ENCODE results near the gene GNB1. TPM values are rescaled to one million over a fixed set of nuclear protein-coding genes. Genes with fewer than 3 reads are reported as not detected.

Gene GNB1
- total RNA-seq, 1 experiment from 2014 or later = 339 TPM

DNA sequence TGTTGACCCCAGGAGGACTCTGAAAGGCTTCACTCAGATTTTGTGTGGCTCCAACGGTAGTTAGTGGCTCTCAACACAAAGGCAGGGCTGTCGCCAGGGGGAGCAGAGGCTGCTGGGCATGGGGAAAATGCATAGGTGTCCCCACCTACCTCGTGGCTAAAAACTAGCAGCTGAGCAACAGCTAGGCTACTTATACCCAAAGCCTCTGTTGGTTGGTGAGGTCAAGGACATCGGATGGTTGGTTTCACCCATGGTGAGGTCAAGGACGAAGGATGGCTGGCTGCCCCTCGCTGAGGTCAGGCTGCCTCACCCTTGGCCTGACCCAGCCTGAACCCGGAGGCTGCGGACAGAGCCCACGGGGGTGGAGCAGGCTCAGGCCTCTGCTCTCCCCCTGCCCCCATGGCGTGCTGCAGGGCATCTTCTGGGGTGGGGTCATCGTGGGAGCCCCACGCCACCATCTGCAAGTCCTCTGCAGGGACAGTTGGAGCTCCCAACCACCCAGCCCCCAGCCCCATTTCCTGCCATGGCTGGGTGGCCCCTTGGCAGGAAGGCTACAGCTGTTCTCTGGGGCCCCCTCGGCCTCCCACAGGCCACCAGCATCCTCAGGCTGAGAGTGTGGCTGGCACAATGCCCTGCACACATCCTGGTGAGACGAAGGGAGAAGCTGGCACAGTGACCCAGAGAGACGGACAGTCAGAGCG is 8.5 kb upstream of the GNB1 start:
- ATAC-seq (peak; percentile 35), DNase-seq (ENCODE audit: low spot score) (no peak)
- ChIA-PET POLR2A (interaction anchor here (1.9 kb wide), 1 partner anchor 9 kb away, joined by 4 read pairs; no protein-coding TSS in a partner anchor), CTCF (interaction anchor here (0.6 to 3.1 kb wide), 12 partner anchors 10 to 275 kb away, joined by 3 to 30 read pairs (median 3); partner anchors contain the start of gene NADK)
- H3K9me3 Mint-ChIP-seq = peaks cover 8% of the 10 kb centered on the region
- peaks cover 2% of the 10 kb centered on the region; the same call in 1 of the 2 replicates for H3K27me3 Mint-ChIP-seq (ENCODE audit: low read depth)
- TF ChIP-seq TP53 (CRISPR knock-in tag; IDR thresholded peaks at IDR 0.05) = no peak
- TF ChIP-seq, protein P1, sequence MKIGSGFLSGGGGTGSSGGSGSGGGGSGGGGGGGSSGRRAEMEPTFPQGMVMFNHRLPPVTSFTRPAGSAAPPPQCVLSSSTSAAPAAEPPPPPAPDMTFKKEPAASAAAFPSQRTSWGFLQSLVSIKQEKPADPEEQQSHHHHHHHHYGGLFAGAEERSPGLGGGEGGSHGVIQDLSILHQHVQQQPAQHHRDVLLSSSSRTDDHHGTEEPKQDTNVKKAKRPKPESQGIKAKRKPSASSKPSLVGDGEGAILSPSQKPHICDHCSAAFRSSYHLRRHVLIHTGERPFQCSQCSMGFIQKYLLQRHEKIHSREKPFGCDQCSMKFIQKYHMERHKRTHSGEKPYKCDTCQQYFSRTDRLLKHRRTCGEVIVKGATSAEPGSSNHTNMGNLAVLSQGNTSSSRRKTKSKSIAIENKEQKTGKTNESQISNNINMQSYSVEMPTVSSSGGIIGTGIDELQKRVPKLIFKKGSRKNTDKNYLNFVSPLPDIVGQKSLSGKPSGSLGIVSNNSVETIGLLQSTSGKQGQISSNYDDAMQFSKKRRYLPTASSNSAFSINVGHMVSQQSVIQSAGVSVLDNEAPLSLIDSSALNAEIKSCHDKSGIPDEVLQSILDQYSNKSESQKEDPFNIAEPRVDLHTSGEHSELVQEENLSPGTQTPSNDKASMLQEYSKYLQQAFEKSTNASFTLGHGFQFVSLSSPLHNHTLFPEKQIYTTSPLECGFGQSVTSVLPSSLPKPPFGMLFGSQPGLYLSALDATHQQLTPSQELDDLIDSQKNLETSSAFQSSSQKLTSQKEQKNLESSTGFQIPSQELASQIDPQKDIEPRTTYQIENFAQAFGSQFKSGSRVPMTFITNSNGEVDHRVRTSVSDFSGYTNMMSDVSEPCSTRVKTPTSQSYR (CRISPR knock-in tag; IDR thresholded peaks at IDR 0.05) = no peak
- TF ChIP-seq FOXP4 (CRISPR knock-in tag; IDR thresholded peaks at IDR 0.05) = no peak
- TF ChIP-seq MAX (CRISPR knock-in tag; IDR thresholded peaks at IDR 0.05) = no peak
- TF ChIP-seq NR2C2 (CRISPR knock-in tag; IDR thresholded peaks at IDR 0.05) = no peak
- no peak for TF ChIP-seq TEAD1 (CRISPR knock-in tag; IDR thresholded peaks at IDR 0.05)
- TF ChIP-seq GRHL2 (CRISPR knock-in tag; IDR thresholded peaks at IDR 0.05; ENCODE audit: insufficient replicate concordance, severe bottlenecking) = no peak
- no peak for TF ChIP-seq SMAD4 (CRISPR knock-in tag; IDR thresholded peaks at IDR 0.05)
- TF ChIP-seq GTF2I (CRISPR knock-in tag; conservative IDR thresholded peaks at IDR 0.05) = no peak
- TF ChIP-seq, protein P2, sequence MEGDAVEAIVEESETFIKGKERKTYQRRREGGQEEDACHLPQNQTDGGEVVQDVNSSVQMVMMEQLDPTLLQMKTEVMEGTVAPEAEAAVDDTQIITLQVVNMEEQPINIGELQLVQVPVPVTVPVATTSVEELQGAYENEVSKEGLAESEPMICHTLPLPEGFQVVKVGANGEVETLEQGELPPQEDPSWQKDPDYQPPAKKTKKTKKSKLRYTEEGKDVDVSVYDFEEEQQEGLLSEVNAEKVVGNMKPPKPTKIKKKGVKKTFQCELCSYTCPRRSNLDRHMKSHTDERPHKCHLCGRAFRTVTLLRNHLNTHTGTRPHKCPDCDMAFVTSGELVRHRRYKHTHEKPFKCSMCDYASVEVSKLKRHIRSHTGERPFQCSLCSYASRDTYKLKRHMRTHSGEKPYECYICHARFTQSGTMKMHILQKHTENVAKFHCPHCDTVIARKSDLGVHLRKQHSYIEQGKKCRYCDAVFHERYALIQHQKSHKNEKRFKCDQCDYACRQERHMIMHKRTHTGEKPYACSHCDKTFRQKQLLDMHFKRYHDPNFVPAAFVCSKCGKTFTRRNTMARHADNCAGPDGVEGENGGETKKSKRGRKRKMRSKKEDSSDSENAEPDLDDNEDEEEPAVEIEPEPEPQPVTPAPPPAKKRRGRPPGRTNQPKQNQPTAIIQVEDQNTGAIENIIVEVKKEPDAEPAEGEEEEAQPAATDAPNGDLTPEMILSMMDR (IDR thresholded peaks at IDR 0.05) = no peak
- TF ChIP-seq RELA (CRISPR knock-in tag; IDR thresholded peaks at IDR 0.05; ENCODE audit: borderline replicate concordance) = no peak
- TF ChIP-seq ZNF121 (CRISPR knock-in tag; IDR thresholded peaks at IDR 0.05) = no peak
- TF ChIP-seq, protein P3, sequence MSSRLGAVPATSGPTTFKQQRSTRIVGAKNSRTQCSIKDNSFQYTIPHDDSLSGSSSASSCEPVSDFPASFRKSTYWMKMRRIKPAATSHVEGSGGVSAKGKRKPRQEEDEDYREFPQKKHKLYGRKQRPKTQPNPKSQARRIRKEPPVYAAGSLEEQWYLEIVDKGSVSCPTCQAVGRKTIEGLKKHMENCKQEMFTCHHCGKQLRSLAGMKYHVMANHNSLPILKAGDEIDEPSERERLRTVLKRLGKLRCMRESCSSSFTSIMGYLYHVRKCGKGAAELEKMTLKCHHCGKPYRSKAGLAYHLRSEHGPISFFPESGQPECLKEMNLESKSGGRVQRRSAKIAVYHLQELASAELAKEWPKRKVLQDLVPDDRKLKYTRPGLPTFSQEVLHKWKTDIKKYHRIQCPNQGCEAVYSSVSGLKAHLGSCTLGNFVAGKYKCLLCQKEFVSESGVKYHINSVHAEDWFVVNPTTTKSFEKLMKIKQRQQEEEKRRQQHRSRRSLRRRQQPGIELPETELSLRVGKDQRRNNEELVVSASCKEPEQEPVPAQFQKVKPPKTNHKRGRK (CRISPR knock-in tag; IDR thresholded peaks at IDR 0.05; ENCODE audit: borderline replicate concordance) = no peak
- TF ChIP-seq, protein P4, sequence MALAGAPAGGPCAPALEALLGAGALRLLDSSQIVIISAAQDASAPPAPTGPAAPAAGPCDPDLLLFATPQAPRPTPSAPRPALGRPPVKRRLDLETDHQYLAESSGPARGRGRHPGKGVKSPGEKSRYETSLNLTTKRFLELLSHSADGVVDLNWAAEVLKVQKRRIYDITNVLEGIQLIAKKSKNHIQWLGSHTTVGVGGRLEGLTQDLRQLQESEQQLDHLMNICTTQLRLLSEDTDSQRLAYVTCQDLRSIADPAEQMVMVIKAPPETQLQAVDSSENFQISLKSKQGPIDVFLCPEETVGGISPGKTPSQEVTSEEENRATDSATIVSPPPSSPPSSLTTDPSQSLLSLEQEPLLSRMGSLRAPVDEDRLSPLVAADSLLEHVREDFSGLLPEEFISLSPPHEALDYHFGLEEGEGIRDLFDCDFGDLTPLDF (CRISPR knock-in tag; IDR thresholded peaks at IDR 0.05) = no peak
- no peak for TF ChIP-seq TEAD4 (CRISPR knock-in tag; IDR thresholded peaks at IDR 0.05)
- no peak for TF ChIP-seq NFE2L1 (CRISPR knock-in tag; IDR thresholded peaks at IDR 0.05)
- TF ChIP-seq ETV6 (CRISPR knock-in tag; IDR thresholded peaks at IDR 0.05) = no peak
- no peak overlapping the region for H3K27ac Mint-ChIP-seq
- H3K4me3 Mint-ChIP-seq = no peak overlapping the region
- peaks cover 13% of the 10 kb centered on the region for H3K4me1 Mint-ChIP-seq
- H3K36me3 Mint-ChIP-seq = no peaks in the 10 kb centered on the region

All from WTC11 (cell line).